Fibroblast of lung (primary cell): Measurements from ENCODE around the gene JAZF1. TPM values are rescaled to one million over a fixed set of nuclear protein-coding genes. Genes with fewer than 3 reads are reported as not detected.

ENCODE experiments used
- DNase-seq, 2 donors: peaks; one replicate each; pipeline versions ENCODE4 v3.0.0 to v3.0.0-alpha.2; 2010; ENCODE audit warnings: low read depth in 2 of 2
- H2AFZ ChIP-seq: 2 replicates; pipeline ENCODE4 v1.5.1; 2012; ENCODE audit warnings: low read length, control low read depth, inconsistent platforms
- H3K27ac ChIP-seq: 2 replicates; pipeline ENCODE4 v1.5.1; 2011; ENCODE audit warnings: low read length, control low read depth; ENCODE audit not compliant: insufficient read depth
- H3K27me3 ChIP-seq: 2 replicates; pipeline ENCODE4 v1.5.1; 2011; ENCODE audit warnings: mild to moderate bottlenecking, low read length; ENCODE audit not compliant: control insufficient read depth, insufficient read depth
- H3K36me3 ChIP-seq: 2 replicates; pipeline ENCODE4 v1.5.1; 2011; ENCODE audit warnings: low read length; ENCODE audit not compliant: control insufficient read depth, insufficient read depth
- H3K4me1 ChIP-seq: 2 replicates; pipeline ENCODE4 v1.5.1; 2011; ENCODE audit warnings: low read length; ENCODE audit not compliant: control insufficient read depth, insufficient read depth; ENCODE audit errors: extremely low read depth
- H3K4me2 ChIP-seq: 2 replicates; pipeline ENCODE4 v1.5.1; 2011; ENCODE audit warnings: low read length, control low read depth; ENCODE audit not compliant: insufficient read depth; ENCODE audit errors: extremely low read depth
- H3K4me3 ChIP-seq, 4 experiments: fragments of 200-600 bp in 1 of 4; sonication (generic) in 1 of 4; replicated peaks in 1 of 4; 2 replicates each; pipeline ENCODE4 v1.5.1; 2011 to 2016; ENCODE audit warnings: low read length in 4 of 4, low read depth in 3 of 4, mild to moderate bottlenecking in 3 of 4, control low read depth in 2 of 4, inconsistent platforms in 1 of 4, mixed read lengths in 1 of 4; ENCODE audit not compliant: insufficient read depth in 1 of 4; ENCODE audit errors: control extremely low read depth in 1 of 4
- H3K79me2 ChIP-seq: 2 replicates; pipeline ENCODE4 v1.5.1; 2012; ENCODE audit warnings: mild to moderate bottlenecking, low read length, inconsistent platforms; ENCODE audit not compliant: control insufficient read depth, insufficient read depth
- H3K9ac ChIP-seq: 2 replicates; pipeline ENCODE4 v1.5.1; 2011; ENCODE audit warnings: mild to moderate bottlenecking, low read length, control low read depth; ENCODE audit not compliant: insufficient read depth
- H3K9me3 ChIP-seq: 2 replicates; pipeline ENCODE4 v1.5.1; 2012; ENCODE audit warnings: low read depth, low read length; ENCODE audit not compliant: control insufficient read depth, insufficient read depth
- H4K20me1 ChIP-seq: 2 replicates; pipeline ENCODE4 v1.5.1; 2011; ENCODE audit warnings: low read length; ENCODE audit not compliant: control insufficient read depth, insufficient read depth; ENCODE audit errors: extremely low read depth
- CTCF ChIP-seq, 2 donors: IDR thresholded peaks in 1 of 2; conservative IDR thresholded peaks in 1 of 2; 1 replicate in 1 of 2; 2 replicates in 1 of 2; pipeline ENCODE4 v1.5.1; 2011 to 2012; ENCODE audit warnings: low read length in 2 of 2, control low read depth in 1 of 2, inconsistent platforms in 1 of 2, low read depth in 1 of 2, mild to moderate bottlenecking in 1 of 2
- EZH2 ChIP-seq: IDR thresholded peaks from 2 replicates; pipeline ENCODE4 v1.5.1; 2012; ENCODE audit warnings: low read length, control low read depth, mild to moderate bottlenecking; ENCODE audit errors: missing control alignments
- polyA plus RNA-seq, 2 donors: library from polyadenylated mRNA; depleted of rRNA in 1 of 2; stranded (reverse) in 1 of 2; unstranded in 1 of 2; fragments of >200 nt; gene quantifications; 2 replicates each; pipeline ENCODE4 v1.2.1, GENCODE V29; 2011 to 2012; ENCODE audit warnings: missing spikeins in 1 of 2
- total RNA-seq: library from RNA; depleted of rRNA; stranded (reverse); fragments of >200 nt; gene quantifications from 2 replicates; pipeline ENCODE4 v1.2.1, GENCODE V29; 2014

Gene JAZF1
- total and polyA plus RNA-seq, 2 donors (not counting 1 experiment from before 2014, with no cell fraction given) = 9.1 to 9.3 TPM

GRCh38 chr7:28133872-28134271, 46.7 kb downstream of the JAZF1 start:
- Histone ChIP-seq H4K20me1 (no peaks in the 10 kb centered on the region), H3K9ac (no peak overlapping the region), H3K36me3 (no peaks in the 10 kb centered on the region), H3K4me1 (no peaks in the 10 kb centered on the region), H2AFZ (no peak overlapping the region), H3K27ac (no peak overlapping the region), H3K27me3 (no peaks in the 10 kb centered on the region), H3K4me3 (no peak overlapping the region), H3K9me3 (no peaks in the 10 kb centered on the region), H3K79me2 (no peaks in the 10 kb centered on the region), H3K4me2 (no peak overlapping the region)
- TF ChIP-seq EZH2 = no peak
- TF ChIP-seq CTCF (conservative IDR thresholded peaks at IDR 0.05 in 1 of 2, IDR thresholded peaks at IDR 0.05 in 1 of 2; ENCODE audit: low read depth in 1 of 2, low read length in 2 of 2) = no peak
- no peak for DNase-seq

GRCh38 chr7:28132959-28133870, 47.4 kb downstream of the JAZF1 start:
- TF ChIP-seq EZH2 (no peak), CTCF (conservative IDR thresholded peaks at IDR 0.05 in 1 of 2, IDR thresholded peaks at IDR 0.05 in 1 of 2; ENCODE audit: low read depth in 1 of 2, low read length in 2 of 2) (no peak)
- Histone ChIP-seq H2AFZ (no peak overlapping the region), H3K9ac (no peak overlapping the region), H3K27me3 (no peaks in the 10 kb centered on the region), H3K4me3 (no peak overlapping the region), H3K4me2 (no peak overlapping the region), H3K79me2 (no peaks in the 10 kb centered on the region), H3K27ac (no peak overlapping the region), H3K4me1 (no peaks in the 10 kb centered on the region), H3K9me3 (no peaks in the 10 kb centered on the region), H3K36me3 (no peaks in the 10 kb centered on the region), H4K20me1 (no peaks in the 10 kb centered on the region)
- peak in 1 of 2 donors; percentile 66 for DNase-seq

GRCh38 chr7:28130277-28130676, 50.3 kb downstream of the JAZF1 start:
- H3K36me3 ChIP-seq = no peaks in the 10 kb centered on the region
- no peak overlapping the region for H3K4me3 ChIP-seq
- peak; percentile 54 to 86 for DNase-seq
- TF ChIP-seq EZH2 (no peak), CTCF (conservative IDR thresholded peaks at IDR 0.05 in 1 of 2, IDR thresholded peaks at IDR 0.05 in 1 of 2; ENCODE audit: low read depth in 1 of 2, low read length in 2 of 2) (no peak)
- no peak overlapping the region for H3K9ac ChIP-seq
- peaks cover 2% of the 10 kb centered on the region for H3K4me1 ChIP-seq
- no peaks in the 10 kb centered on the region for H3K79me2 ChIP-seq
- H2AFZ ChIP-seq = no peak overlapping the region
- H3K4me2 ChIP-seq = peak overlapping the region; percentile 27
- H3K27me3 ChIP-seq = no peaks in the 10 kb centered on the region
- H3K9me3 ChIP-seq = no peaks in the 10 kb centered on the region
- H4K20me1 ChIP-seq = no peaks in the 10 kb centered on the region
- H3K27ac ChIP-seq = no peak overlapping the region
